HUES6 (cell line): ENCODE results near the gene STOML2.
A peak's percentile ranks its signal among the peaks of the same experiment; 100 is the strongest.

Source experiments
- H3K27ac ChIP-seq: 2 replicates; pipeline ENCODE4 v1.7.0; 2013; ENCODE audit warnings: low read depth, mild to moderate bottlenecking, low read length, inconsistent platforms
- H3K27me3 ChIP-seq: 2 replicates; pipeline ENCODE4 v1.6.1; 2013; ENCODE audit warnings: low read length; ENCODE audit not compliant: control insufficient read depth, insufficient read depth
- H3K36me3 ChIP-seq: 2 replicates; pipeline ENCODE4 v1.6.1; 2013; ENCODE audit warnings: low read length; ENCODE audit not compliant: control insufficient read depth, insufficient read depth
- H3K4me1 ChIP-seq: 2 replicates; pipeline ENCODE4 v1.6.1; 2013; ENCODE audit warnings: low read length; ENCODE audit not compliant: control insufficient read depth, insufficient read depth
- H3K4me3 ChIP-seq: 2 replicates; pipeline ENCODE4 v1.5.1; 2013; ENCODE audit warnings: low read depth, low read length
- H3K9ac ChIP-seq: one replicate; pipeline ENCODE4 v1.6.1; 2013; ENCODE audit warnings: mild to moderate bottlenecking, low read length
- H3K9me3 ChIP-seq: 2 replicates; pipeline ENCODE4 v1.6.1; 2013; ENCODE audit warnings: low read depth, low read length; ENCODE audit not compliant: control insufficient read depth, insufficient read depth

The STOML2 gene

DNA sequence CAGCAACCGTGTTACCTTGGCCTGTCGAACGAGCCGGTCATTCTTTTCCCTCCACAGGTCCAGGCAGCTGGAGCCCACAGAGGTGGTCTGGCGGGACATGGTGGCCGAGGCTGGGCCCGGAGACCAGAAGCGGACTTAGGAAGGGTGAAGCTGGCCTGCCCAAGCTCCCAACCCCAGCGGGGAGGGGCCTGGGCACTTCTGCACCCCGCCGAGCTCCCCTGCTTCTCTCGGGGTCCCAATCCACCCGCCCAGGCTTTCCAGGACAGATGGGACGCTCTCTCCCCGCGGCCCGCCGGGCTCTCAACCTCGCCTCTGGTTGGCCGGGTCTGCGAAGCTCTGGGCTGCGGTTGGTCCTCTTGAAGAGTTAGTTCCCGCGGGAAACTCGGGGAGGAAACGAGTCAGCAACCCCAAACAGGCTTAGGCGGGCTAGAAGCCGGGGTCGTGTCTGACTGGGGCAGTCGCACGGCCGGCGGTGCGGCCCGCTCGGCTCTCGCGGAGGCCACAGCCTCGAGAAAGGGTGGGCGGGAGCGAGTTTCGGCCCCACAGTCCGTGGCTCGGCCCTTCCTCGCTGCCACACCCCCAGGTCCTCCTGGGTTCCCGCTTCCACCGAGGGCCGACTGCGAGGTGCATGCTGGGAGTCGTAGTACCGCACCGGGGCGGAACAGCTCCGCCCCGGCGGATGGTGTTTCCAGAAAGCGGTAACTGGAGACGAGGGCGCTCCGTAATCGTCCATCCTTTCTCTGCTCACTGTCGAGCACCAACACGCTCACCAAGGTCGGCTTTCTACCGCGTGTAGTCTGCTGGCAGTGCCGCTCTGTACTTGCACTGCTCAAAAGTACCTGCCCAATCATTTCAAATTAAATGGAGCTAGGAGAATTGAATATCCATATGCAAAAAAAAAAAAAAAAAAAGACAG, 23.2 kb downstream of the STOML2 start, which contains the start of gene FANCG:
Gene FANCG, minus strand, starts transcription at position 517 of the 916 bp plus-strand sequence. Its CDS starts 418 bp downstream, at position 99.
- no peaks in the 10 kb centered on the region for H3K9me3 ChIP-seq
- H3K9ac ChIP-seq, result peak within 1 kb of the TSS; percentile 88
- H3K27ac ChIP-seq, result peak within 1 kb of the TSS; percentile 78
- peaks cover 36% of the 10 kb centered on the region for H3K36me3 ChIP-seq
- H3K27me3 ChIP-seq, result no peaks in the 10 kb centered on the region
- peak within 1 kb of the TSS; percentile 91 for H3K4me3 ChIP-seq
- H3K4me1 ChIP-seq, result peaks cover 4% of the 10 kb centered on the region; the same call in 1 of the 2 replicates

DNA sequence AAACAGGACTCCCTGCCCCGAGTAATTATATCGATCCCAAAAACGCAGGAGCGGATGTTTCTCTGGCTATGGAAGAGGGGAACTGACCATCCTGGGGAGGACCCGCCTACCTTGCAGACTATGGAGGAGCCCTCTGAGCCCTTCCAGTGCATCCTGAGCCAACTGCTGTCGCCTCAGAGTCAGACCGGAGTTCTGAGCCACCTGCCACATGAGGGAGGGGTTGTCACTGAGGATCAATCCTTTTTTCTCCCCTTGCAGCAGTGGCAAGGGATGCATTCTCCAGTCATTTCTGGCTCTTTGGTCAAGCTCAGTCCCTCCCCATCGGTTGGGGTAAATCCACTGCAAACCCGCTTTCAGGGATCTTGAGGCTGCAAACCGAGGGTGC, 23.9 kb downstream of the STOML2 start:
- peak overlapping the region; percentile 91 for H3K4me3 ChIP-seq
- no peaks in the 10 kb centered on the region for H3K9me3 ChIP-seq
- H3K36me3 ChIP-seq, result peaks cover 43% of the 10 kb centered on the region
- no peaks in the 10 kb centered on the region for H3K27me3 ChIP-seq
- peaks cover 4% of the 10 kb centered on the region; the same call in 1 of the 2 replicates for H3K4me1 ChIP-seq
- peak overlapping the region; percentile 78 for H3K27ac ChIP-seq
- H3K9ac ChIP-seq, result peak overlapping the region; percentile 88

DNA sequence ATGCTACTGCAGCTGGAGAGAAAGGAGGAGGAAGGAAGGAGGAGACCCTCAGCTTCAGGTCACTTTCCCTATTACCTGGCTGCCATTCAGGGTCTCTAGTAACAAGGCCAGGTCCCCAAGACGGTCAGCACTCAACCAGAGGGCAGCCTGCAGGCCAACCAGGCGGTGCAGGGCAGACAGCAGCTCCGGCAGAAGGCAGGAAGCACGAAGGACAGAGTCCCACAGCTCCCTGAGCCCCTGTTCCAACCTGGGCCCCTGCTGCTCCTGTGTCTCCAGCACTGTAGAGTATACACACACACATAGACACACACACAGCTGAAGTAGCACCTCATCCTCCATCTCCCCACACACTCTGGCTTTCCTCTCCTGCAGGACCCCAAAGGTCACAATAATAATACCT, 24.9 kb downstream of the STOML2 start:
- no peaks in the 10 kb centered on the region for H3K27me3 ChIP-seq
- no peaks in the 10 kb centered on the region for H3K9me3 ChIP-seq
- H3K4me3 ChIP-seq, result peak overlapping the region; percentile 91
- peak overlapping the region; percentile 88 for H3K9ac ChIP-seq
- H3K4me1 ChIP-seq, result peaks cover 7% of the 10 kb centered on the region; the same call in 1 of the 2 replicates
- H3K36me3 ChIP-seq, result peaks cover 51% of the 10 kb centered on the region
- no peak overlapping the region for H3K27ac ChIP-seq

DNA sequence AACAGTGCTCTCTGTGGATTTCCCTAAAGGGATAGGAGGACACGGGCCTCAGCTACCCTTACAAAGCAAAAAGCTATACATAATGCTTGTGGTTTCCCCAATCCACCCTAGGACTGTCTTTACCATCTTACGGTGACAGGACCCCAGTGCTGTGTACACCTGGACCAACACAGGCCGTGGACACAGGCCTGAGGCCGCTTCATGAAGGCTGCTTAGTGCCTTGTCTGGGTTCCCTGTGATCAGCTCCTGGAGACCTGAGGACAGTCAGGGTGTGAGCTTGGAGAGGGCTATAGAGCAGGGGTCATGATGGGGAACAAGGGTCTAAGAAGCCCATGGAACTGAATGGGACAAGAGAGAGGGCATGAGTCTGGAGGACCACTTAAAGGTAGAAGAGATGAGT, 26.1 kb downstream of the STOML2 start:
- no peak overlapping the region for H3K4me3 ChIP-seq
- H3K4me1 ChIP-seq, result peaks cover 10% of the 10 kb centered on the region; the same call in 1 of the 2 replicates
- H3K9me3 ChIP-seq, result no peaks in the 10 kb centered on the region
- H3K27me3 ChIP-seq, result no peaks in the 10 kb centered on the region
- H3K27ac ChIP-seq, result no peak overlapping the region
- peaks cover 51% of the 10 kb centered on the region for H3K36me3 ChIP-seq
- H3K9ac ChIP-seq, result no peak overlapping the region

DNA sequence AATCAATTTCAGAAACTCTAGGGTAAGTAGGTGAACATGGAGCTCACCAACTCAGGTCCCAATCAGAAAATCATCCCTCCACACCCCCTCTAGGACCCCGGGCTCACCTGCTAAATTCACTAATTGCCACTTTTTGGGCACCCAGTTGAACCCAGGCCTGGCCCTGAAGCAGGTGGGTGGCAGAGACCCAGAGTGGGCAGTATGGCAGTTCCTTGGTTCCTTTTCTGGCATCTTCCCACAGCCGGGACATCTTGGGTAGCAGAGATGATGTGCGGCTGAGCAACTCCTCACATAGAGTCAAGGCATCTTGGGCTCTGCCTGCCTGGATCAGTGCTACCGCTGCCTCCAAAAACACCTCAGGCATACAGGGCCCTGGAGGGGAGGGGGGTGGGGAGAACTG, 27.6 kb downstream of the STOML2 start:
- Histone ChIP-seq H3K27ac (no peak overlapping the region), H3K36me3 (peaks cover 56% of the 10 kb centered on the region), H3K4me1 (peaks cover 14% of the 10 kb centered on the region), H3K4me3 (no peak overlapping the region), H3K27me3 (no peaks in the 10 kb centered on the region), H3K9me3 (no peaks in the 10 kb centered on the region), H3K9ac (no peak overlapping the region)

DNA sequence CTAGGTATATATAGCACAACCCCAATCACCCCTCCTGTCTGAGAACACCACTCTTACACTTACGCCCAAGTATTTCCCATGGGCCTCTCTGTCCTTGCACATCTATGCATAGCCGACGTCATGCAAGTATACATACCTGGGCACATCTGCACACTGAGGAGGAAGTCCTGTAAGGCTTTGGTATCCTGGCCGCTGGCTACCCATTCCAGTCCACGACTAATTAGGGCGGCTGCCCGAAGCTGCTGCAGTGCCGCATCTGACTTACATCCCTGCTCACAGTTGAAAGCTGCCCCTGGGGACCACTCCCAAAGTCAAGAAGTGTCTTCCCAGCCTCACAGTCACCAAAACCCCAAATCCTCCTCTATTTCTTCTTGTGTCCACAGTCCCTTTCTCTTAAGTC, 28.1 kb downstream of the STOML2 start:
- no peak overlapping the region for H3K4me3 ChIP-seq
- no peak overlapping the region for H3K27ac ChIP-seq
- H3K4me1 ChIP-seq, result peaks cover 19% of the 10 kb centered on the region
- peaks cover 62% of the 10 kb centered on the region for H3K36me3 ChIP-seq
- no peaks in the 10 kb centered on the region for H3K27me3 ChIP-seq
- no peaks in the 10 kb centered on the region for H3K9me3 ChIP-seq
- no peak overlapping the region for H3K9ac ChIP-seq

DNA sequence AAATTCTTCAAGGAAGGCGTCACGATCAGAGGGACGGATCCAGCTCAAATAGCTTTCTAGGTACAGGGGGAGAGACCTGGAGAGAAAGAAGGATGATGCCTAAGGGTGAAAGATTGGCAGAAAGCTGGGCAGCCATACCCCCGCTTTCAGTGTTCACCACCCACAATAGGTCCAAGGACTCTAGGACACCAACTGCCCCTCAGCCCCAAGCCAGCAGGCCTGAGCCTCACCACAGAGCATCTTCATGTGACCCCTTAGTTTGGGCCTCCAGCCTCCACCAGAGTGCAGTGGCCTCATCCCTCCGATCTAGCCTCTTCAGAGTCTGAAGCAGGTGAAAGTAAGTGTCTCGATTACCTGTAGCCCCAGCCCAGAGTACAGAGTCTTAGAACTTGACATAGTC, 28.8 kb downstream of the STOML2 start:
- H3K9me3 ChIP-seq, result no peaks in the 10 kb centered on the region
- H3K36me3 ChIP-seq, result peaks cover 63% of the 10 kb centered on the region
- H3K27ac ChIP-seq, result no peak overlapping the region
- H3K4me1 ChIP-seq, result peaks cover 20% of the 10 kb centered on the region
- no peaks in the 10 kb centered on the region for H3K27me3 ChIP-seq
- no peak overlapping the region for H3K9ac ChIP-seq
- no peak overlapping the region for H3K4me3 ChIP-seq

DNA sequence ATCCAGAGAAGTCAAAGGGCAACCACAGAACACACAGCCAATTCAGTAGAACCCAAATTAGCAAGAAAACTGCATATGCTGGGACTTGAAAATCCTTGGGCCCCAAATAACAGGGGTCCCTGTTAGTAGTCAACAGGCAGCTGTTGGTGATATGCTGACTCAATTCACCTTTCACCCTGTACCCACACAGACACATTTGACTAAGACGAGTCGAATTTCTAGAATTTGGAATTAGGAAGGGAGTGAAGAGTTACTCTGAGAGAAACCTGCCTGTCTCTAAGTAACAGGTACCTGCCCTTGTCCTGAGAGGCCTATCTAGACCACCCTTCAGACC, 29.7 kb downstream of the STOML2 start:
- Histone ChIP-seq H3K36me3 (peaks cover 71% of the 10 kb centered on the region), H3K4me3 (peak overlapping the region; percentile 47; the same call in 1 of the 2 replicates), H3K9me3 (no peaks in the 10 kb centered on the region), H3K9ac (peak overlapping the region; percentile 36), H3K27ac (peak overlapping the region; percentile 6; the same call in 1 of the 2 replicates), H3K4me1 (peaks cover 17% of the 10 kb centered on the region), H3K27me3 (no peaks in the 10 kb centered on the region)

DNA sequence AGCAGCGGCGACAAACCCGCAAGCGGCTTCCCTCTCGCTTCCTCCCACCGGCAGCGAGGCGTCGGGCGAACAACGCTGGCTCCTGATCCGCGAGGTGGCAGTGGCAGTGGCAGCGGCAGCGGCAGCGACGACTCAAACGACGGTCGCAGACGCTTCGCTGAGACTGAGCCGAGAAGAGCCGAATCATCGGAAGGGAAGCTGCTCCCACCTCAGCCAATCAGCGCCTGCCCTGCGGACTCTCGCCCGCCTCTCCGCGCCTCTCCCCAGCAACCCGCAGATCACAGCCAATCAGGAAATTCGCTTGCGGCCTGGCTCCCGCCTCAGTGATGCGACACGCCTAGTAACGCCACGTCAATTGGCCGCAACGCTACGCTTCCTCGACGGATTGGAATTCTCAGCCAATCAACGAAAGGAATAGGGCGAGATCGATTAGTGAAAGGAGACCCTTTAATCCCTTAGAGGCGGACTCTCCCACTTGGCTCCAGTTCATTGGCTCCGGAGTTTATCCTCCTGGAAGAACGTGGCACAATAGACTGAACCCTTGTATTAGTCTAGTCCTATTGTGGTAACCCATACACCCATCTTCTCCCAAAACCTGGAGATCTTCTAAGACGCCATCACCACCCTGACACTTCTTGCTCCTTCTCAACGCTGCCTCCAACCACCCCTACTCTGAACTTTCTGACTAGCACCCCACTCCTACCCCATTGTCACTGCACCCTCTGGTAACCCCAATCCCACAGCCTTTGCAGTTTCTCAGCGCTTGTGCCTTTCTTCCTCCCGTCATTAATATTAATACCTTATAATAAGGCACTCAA, 30.3 kb downstream of the STOML2 start, which contains the start of gene VCP:
Gene VCP, minus strand, starts transcription at position 165 of the 818 bp plus-strand sequence. CDS start 272 bp downstream, outside the sequence.
- Histone ChIP-seq H3K9me3 (no peaks in the 10 kb centered on the region), H3K4me1 (peaks cover 15% of the 10 kb centered on the region), H3K9ac (peak within 1 kb of the TSS; percentile 99), H3K27me3 (no peaks in the 10 kb centered on the region), H3K36me3 (peaks cover 71% of the 10 kb centered on the region), H3K4me3 (peak within 1 kb of the TSS; percentile 77), H3K27ac (peak within 1 kb of the TSS; percentile 99)

DNA sequence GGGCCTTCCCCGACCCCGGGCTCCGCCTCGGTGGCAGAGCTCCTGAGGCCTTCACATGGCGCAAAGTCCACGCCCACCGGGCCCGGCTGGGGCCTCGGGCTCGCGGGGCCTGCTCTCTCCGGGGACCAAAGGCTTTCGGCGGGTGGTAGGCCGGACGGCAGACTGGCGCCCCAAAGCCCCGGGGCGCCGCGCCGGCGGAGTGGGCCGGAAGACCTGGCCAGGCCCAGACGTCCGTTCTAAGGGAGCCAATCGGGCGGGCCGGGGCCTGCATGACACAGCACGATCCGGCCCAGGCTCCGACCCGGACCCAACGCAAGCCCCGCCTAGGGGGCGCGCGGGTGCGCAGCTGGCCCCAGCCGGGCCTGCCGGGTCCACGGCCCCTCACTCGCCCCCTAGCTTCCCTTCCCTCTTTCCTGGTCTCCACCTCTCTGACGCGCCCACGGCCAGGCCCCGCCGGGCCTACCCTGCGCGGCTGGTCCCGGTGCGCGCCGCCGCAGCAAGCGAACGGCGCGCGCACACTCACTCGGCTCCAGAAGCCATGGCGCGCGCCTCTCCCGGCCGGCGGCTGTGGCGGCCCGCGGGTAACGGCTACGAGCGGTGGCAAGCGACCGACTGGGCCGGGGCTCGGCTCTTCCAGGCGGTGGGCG, 31.0 kb downstream of the STOML2 start:
- H3K36me3 ChIP-seq, result peaks cover 72% of the 10 kb centered on the region
- peak overlapping the region; percentile 99 for H3K9ac ChIP-seq
- H3K9me3 ChIP-seq, result no peaks in the 10 kb centered on the region
- H3K4me1 ChIP-seq, result peaks cover 15% of the 10 kb centered on the region
- H3K27me3 ChIP-seq, result no peaks in the 10 kb centered on the region
- H3K4me3 ChIP-seq, result peak overlapping the region; percentile 77
- peak overlapping the region; percentile 99 for H3K27ac ChIP-seq
